Body of pancreas (tissue), 4 donors: ENCODE results near the gene CACNA1C.

Experiments used
- CTCF ChIP-seq, 7 experiments: fragments of 450-650 bp in 4 of 7; fragments of 200-600 bp in 3 of 7; sonication (generic) in 3 of 7; IDR thresholded peaks; one replicate each; pipeline ENCODE4 v1.5.1; 2016 to 2019; ENCODE audit warnings: antibody characterized with exemption in 7 of 7
- POLR2A ChIP-seq, 3 donors: fragments of 450-650 bp; IDR thresholded peaks; one replicate each; pipeline ENCODE4 v1.6.1; 2016; ENCODE audit warnings: antibody characterized with exemption in 3 of 3, mild to moderate bottlenecking in 2 of 3

GRCh38 chr12:2338991-2339431 is 286.2 kb downstream of the CACNA1C start:
- TF ChIP-seq POLR2A (IDR thresholded peaks at IDR 0.05) (no peak), CTCF (IDR thresholded peaks at IDR 0.05) (no peak)
